Inferior parietal cortex (tissue), 1 donor: Measurements from ENCODE around the gene LECT2.

Experiments
- DNase-seq: peaks from one replicate; pipeline ENCODE4 v3.0.0-alpha.2; 2016; ENCODE audit errors: extremely low spot score

Gene LECT2

DNA sequence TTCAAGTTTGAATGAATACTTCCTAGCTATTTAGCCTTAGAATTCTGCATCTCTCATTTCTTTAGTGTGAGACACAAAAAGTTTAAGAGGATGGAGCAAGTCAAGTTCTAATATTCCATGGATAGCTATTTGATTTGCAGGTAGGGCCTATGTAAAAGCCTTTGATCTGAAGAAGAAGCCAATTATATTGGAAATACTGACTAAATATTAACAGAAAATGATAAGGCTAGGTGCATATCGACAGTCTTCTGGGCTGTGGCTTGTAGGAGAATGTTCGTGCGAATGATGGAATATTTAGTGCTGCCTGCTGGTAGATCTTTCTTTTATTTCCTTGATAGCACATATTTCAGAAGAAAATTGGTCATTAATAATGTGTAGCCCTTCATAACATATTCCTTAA is at the start of gene LECT2:
TSS of gene LECT2 (minus strand) at position 85 of the 400 bp plus-strand sequence. CDS start 150 bp downstream, outside the sequence.
- DNase-seq, result no peak

DNA sequence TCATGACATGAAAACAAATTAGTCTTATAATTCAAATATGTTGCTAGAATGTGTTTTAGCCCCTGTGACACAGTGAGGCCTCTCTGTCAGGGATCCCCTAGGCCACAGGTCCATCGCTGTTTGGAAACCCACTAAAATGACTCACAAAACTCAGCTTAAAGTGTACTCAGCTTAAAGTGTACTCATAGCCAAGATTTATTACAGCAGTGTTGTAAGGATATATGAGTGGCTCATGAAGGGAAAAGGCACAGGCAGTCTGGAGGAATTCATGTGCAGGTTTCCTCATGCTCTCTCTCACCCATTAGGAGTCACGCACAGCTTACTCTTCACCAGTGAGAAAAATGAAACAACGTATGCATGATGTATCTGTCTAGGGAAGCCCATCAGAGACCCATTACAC is 49.7 kb upstream of the LECT2 start:
- no peak for DNase-seq

DNA sequence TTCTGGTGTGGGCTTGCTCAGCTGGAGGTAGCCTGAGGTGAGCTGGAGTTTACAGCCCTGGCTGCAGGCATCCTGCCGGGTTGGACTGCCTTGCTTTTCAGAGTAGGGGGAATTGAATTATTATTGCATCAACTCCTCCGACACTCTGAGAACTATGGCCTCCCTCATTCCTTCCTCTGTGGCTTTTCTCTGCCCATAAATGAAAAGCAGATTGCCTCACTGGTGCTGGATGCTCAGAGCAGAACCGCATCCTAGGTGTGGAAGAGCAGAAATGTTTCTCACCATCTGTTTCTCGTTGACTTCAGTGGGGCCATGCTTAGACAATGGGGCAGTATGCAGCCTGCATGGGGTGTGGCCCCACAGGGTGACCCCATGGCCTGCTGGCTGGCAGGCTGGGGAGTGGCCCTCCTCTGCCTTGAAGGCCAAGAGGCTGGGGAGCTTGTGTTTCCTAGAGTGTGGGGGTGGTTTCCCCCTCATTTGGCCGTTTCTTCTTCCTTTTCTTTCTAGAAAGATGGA is 46.7 kb upstream of the LECT2 start:
- DNase-seq, result no peak

DNA sequence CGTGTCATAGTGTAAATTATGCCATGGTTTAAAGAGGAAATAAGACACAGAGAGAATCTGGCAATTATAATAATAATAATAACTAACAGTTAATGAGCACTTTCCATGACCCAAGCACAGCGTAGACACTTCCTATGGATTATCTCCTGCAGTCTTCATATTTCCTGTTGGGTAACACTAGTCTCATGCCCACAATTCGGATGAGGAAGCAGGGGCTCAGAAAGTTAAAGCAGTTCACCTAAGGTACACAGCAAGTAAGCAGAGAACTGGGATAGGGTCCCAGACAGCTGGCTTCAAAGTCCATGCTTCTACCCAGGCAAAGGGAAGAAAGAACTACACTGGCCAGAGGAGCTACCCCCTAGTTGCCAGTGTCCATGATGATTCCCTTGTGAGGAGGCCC is 46.1 kb upstream of the LECT2 start:
- DNase-seq, result no peak

DNA sequence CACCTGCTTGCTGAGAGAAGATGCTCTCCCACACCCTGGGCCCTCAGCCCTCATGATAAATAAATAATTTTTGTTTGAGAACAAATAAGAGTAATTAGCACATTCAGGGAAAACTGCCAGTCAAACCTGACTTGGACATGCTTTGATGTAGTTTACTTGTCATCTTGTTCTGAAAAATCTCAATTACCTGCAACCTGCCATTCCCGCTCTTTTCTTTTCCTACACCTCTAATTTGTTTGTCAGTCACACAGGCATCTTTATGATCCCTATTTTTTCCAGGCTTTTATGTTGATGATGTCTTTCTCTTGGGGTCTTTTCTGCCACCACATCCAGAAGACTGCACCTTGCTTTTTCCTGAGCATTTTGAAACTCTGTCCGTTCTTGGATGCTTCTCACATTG is 45.4 kb upstream of the LECT2 start:
- DNase-seq, result no peak

DNA sequence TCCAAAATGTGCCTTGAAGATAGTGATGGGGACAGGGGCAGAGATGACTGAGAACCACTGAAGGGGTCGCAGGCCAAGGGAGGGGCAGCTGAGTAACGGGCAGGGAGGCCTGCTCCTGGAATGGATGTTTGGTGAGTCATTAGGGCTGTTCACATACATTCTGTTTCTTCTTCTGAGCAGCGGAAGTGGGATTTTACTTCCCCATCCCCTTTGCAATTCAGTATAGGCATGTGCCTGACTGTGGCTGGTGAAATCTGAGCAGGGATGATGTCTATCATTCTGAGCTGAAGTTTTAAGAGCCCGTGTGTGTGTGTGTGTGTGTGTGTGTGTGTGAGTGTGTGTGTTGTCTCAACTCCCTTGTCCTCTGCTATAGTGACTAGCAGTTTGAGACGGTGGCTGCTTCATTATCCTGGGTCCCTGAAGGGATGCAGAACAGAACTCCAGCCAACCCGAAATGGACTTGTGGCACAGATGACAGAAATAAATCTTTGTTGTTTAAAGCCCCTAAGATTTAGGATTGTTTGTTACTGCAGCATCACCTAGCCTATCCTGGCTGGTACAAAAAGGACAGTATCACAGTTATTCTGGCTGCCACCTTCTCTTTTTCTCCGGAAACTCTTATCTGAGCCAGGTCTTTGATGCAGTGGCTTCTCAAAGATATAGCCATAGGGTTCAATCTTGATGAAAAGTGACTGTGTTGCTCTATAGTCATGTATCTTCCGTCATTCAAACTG is 44.8 kb upstream of the LECT2 start:
- no peak for DNase-seq

DNA sequence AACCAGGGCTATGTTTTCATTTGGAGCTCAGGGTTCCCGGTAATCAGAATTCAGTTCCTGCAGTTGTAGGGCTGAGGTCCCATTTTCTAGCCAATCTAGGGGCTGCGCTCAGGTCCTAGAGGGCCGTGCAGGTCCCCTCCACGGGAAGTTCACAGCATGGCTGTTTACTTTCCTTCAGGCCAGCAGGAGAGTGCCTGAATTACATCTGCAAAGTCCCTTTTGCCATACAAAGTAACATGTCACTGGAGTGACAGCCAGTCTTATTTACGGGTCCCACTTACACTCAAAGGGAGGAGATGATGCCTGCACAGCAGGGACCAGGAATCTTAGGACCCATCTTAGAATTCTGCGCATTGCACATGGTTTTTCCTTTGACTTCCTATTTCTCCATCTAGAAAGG is 44.1 kb upstream of the LECT2 start:
- DNase-seq, result no peak

DNA sequence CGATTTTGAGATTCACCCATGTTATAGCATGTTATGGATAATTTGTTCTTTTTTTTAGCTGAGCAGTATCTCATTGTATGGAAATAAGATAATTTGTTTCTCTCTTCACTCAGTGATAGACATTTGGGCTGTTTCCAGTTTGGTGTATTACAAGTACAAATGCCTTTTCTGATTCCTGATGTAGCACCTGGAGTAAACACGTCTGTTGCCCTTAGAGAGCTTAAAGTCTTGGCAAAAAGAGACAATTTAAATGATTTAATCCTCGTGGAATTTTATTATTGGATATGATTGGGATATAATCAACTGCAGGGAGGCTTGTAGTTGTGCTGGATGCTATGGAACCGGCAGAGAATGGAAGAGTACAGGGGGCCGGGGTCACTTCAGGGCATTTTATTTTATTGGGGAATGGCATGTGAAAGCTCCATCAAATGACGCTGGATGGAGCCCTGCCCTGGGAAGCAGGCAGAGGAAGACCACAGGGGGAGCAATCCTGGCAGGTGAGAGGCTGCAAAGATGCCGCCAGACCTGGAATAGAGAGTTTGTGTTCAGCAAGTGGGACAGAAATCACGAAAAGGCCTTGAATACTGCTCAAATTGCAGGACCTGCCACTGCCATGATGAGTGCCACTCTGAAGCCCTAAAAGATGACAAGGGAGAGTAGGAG is 43.0 kb upstream of the LECT2 start:
- no peak for DNase-seq

DNA sequence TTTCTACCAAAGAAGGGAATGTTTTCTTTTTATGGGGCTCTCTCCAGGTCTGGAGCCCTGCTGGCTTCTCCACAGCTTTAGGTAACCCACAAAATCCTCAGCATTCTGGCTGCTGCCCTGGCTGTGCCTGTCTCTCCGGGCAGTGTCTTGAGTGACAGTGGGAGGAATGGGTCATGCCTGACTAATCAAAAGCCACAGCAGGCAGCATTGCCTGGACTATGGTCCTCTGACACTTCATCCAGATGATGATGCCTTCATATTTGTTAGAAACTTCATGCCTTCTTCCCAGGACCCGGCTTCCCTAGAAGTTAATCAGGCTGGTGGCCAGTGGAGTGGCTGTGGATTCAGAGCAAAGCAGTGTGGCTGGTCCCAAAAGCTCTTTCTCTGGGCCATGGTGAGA is 41.8 kb upstream of the LECT2 start:
- no peak for DNase-seq

DNA sequence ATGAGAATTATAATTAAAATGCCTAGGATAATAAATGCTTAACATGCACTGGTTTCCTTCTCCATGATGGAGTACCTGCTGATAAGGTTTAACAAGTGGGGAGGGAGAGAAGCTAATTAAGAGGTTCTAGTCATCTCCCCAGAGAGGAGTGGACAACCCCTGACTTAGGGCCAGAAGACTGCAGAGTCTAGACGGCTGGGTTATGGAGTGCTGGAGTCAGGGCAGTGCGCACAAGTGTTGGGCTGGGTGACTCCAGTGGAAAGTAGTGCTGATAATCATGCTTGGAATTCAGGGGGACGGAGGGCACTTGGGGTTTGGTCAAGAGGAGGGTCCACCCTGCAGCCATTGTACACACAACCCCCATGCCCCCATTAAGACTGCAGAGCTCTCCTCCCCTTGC is 41.2 kb upstream of the LECT2 start:
- DNase-seq, result no peak

DNA sequence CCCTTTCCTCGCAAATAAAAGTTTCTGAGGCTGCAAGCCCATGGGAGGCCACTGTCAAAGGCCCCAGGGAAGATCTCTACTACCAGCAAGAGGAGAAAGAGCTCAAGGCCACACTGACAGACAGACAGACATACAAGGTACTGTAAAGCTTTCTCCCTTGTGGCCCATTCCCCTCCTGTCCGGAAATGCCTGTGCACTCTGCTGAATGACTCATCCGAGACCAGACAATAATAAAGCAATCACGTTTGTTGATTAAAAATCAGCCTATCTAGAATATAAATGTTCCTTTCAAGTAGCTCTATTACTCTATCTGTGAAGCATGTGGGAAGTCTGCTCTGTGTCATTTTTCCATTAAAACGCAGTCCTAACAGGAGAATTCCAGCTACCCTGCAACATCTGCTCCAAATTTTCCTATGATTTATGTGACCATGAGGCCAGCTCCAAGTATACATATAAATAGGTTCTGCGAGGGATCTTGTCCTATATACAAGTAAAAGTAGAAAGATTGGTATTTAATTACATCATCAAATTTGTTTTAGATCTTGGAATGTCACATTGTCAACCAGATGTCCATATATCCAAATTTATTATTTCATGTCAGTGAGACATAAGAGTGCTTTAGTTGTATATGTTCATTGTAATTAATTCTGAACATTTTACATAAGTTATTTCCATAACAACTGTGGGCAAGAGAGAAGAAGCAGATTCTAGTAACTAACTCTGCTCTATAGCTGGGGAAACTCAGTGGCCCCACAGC is 39.3 kb upstream of the LECT2 start:
- no peak for DNase-seq

DNA sequence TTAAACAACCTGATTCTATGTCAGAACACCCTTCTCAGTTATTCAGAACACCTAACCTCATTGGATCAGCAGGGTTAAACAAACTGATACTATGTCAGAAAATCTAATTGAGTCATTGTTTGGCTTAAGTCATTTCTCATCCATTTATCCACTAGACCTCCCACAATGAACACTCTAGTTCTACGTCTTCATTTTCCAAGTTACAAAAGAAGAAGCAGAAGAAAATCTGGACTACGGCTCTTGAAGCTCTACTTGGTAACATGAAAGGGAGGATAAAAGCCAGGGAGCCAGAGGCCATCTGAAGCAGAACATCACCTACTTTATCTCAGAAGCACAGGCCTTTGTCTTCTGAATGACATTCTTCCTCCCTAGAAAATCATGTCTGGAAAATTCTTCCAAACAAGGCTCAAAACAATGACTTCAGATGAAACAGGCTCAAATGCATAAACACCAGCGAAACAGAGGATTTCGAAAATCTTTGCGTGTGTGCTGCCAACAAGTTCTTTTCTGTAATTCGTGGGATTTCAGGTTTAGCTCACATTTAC is 38.6 kb upstream of the LECT2 start:
- DNase-seq, result no peak

DNA sequence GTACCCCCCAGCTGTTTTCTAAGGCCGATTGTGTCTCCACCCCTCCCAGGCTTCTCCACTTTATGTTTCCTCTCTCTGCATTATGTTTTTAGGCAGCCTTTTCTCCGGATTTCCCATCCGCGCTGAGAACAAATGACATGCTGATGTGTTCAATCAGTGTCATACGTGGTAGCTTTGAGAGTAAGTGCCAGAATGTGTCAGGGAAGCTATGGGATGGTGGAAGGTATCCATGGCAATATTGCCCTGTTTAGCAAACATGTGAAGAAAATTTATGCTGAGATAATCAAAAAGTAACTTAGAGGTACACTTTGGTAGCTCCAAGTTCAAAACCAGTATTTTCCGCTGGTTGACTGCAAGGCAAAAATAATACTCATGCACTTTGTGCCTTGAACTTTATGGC is 36.6 kb upstream of the LECT2 start:
- DNase-seq, result no peak

DNA sequence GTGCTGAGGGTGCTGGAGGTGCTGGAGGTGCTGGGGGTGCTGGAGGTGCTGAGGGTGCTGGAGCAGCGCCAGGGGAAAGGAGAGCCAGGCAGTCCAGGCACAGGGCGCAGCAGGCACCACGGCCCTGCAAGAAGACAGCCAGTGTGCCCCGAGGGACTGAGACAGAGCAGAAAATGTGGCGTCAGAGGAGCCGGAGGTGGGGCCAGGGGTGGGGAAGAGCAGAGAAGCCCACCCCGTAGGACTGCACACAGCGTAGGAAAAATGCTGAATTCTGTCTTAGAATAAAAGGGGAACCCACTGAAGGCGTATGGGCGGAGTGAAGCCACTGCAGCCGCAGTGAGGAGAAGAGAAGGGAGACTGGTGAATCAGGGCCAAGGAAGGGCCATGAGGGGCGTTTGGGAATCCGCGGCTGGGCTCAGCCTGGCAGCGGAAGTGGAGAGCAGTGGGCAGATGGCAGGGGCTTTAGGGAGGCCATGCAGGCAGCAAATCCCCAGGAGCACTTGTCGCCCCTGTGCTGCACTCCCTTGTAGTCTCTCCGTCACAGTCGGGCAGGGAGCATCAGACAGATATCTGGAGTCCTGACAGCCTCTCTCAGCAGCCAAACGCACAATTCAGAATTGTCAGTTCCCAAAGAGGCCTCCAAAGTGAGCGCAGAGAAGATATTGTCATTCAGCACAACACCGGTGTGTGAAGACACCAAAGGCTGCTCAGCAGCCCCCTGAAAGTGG is 35.9 kb upstream of the LECT2 start:
- no peak for DNase-seq

DNA sequence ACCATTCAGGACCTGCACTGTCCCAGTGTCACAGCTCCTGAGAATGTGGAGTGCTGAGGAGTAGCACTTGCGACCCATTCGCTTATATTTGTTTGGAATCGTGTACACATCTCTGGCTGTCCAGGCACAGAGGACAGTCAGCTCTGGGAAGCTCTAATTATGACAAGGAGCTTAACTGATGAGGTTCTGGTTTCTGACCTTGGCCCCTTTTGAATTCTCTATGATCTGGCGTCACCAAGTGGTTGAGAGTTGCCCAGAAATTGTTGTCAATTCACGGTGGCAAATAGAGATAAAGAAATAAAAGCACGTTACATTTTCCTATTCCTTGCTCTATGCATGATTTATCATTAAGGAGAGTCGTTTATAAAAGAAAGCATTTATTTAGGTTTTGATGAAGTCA is 34.9 kb upstream of the LECT2 start:
- DNase-seq, result no peak

DNA sequence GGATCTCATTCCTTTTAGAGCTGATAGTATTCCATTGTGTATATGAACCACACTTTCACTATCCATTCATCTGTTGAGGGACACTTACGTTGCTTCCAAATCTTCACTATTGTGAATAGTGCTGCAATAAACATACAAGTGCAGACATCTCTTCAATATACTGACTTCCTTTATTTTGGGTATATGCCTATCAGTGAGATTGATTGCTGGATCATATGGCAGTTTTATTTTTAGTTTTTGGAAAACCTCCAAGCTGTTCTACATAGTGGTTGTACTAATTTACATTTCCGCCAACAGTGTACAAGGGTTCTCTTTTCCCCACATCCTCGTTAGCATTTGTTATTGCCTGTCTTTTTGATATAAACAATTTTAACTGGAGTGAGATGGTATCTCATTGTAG is 33.8 kb upstream of the LECT2 start:
- DNase-seq, result no peak

DNA sequence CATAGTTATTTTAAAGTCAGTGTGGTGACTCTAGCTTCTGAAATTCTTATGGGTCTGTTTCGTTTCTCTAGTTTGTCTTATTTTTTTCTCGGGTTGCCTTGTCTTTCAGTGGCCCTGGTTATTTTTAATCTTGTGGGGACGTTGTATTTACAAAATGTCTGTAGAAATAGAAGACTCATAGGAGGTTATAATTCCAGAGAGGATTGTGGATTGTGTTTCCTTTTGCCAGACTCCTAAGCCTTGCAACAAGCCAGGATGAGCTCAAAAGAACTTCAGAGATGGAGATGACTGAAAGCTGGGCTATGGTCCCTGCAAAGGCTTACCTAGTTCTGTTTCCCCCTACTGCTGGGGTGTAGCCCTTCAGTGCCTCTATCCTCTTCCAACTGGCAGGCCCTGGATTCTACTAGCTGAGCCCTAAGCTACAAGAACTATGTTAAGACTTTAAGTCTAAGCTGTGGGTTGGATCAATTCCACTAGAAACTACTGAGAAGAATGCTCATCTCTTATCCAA is 32.2 kb upstream of the LECT2 start:
- DNase-seq, result no peak

DNA sequence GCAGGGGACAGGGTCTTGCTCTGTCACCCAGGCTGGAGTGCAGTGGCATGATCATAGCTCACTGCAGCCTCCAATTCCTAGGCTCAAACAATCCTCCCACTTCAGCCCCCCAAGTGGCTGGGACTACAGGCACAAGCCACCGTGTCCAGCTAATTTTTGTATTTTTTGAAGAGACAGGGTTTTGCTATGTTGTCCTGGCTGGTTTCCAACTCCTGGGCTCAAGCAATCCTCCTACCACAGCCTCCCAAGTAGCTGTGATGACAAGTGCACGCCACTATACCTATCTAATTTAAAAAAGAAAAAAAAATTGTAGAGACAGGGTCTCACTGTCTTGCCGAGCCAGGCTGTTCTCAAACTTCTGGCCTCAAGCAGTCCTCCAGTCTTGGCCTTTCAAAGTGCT is 31.6 kb upstream of the LECT2 start:
- no peak for DNase-seq

DNA sequence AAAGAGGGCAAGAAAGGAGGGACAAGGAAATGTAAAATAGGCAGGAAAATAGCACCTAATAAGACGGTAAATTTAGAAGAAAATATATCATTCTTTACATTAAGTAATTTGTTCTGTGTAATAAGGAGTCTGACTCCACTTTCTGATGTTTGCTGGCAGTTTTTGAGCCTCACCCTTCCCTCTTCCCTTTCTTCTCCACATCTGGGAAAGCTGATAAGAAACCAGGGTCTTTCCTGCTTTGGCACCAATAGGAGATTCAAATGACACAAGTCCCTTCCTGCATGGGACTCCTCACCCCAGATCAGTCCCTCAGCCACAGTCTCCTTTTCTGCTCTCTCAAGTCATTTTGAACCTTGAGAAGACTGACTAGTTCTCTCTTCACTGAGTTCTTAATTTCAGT is 31.2 kb upstream of the LECT2 start:
- no peak for DNase-seq

DNA sequence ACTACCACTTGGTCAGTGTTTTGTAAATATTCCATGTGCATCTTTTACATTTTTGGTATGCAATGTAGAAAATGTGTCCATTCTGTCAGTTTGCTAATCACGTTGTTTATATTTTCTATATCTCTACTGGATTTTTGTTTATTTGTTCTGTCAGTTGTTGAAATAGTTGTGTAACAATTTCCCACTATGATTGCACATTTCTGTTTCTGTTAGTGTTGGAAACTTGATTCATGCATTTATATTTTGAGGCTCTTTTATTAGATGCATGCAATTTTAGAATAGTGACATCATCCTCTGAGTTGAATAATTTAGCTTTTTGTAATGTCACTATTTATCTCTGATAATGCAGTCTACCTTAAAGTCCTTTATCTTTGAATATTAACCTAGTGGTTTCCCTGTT is 25.8 kb upstream of the LECT2 start:
- DNase-seq, result no peak

DNA sequence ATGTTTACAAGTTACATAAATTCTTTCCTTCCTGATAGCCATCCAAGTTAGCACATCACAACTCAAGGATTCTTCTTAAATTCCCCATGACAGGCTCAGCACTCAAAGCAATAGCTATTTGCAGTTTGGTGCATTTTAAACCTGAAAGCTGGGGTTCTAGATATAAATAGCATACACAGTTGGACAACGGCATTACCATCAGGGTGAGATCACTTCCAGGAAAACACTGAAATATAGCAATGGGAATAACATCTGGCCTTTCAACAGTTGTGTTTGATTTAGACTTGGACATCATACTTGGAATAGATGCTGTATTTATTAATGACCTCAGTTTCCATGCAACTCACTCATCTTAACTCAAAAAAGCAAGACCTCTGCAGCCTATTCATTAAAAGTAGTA is 24.7 kb upstream of the LECT2 start:
- DNase-seq, result no peak

DNA sequence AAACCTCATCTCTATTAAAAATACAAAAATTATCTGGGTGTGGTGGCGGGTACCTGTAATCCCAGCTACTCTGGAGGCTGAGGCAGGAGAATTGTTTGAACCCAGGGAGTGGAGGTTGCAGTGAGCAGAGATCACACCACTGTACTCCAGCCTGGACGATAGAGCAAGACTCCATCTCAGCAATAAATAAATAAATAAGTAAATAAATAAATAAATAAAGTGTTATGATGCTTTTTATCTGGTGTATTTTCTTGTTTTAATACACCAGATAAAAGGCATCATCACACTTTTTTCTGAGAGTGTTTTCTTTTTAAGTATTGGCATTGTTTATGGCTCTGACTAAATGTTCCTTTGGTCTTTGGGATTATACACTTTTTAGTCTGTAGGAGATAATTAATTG is 24.2 kb upstream of the LECT2 start:
- DNase-seq, result no peak
